ENCODE measurements around the gene HOXC11.

Gene HOXC11

DNA sequence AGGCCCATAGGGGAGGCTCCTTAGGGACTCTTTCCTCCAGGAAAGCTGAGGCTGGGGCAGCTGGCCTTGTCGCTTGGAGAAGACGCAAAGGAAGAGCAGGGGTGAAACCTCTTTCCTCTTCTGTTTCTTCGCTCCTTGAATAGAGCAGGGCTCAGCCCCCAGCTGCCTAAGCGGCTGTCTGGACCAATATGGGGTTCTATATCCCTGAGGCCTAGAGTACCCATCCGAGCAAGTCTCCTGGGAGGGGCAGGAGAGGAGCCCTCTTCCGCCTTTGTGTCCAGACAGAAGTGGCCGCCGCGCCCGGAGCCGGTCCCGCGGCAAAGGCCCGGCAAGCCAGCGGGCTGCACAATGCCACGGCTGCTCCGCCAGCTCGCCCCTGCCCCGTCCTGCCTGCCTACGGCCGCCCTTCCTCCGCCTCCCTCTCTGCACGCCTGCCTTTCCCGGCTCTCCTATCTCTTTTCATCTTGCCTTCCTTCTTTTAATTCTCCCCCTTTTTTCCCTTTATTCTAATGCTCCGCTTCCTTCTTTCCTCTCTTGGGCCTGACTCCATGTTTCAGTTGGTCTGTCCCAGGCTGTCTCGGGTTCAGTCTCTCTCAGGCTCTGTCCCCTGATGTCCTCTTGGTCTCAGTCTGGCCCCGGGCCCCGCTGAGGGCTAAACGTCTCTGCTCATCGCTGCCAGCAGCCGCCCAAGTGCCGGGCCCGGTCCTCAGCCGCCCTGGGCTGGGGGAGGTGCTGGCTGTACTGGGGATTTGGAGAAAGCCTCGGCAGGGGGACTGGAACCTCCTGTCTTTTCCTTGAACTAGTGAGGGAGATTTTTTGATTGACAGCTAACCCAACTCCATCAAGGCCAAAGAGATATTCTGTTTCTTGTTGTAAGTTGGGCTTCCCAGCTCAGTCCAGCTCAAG lies 24.5 kb downstream of the HOXC11 start:
- DNase-seq (ENCODE audit: low spot score), result no peak

- no peak for DNase-seq (ENCODE audit: low spot score)
Observed at GRCh38 chr12:53998110-53998899, 25.4 kb downstream of the HOXC11 start.

DNA sequence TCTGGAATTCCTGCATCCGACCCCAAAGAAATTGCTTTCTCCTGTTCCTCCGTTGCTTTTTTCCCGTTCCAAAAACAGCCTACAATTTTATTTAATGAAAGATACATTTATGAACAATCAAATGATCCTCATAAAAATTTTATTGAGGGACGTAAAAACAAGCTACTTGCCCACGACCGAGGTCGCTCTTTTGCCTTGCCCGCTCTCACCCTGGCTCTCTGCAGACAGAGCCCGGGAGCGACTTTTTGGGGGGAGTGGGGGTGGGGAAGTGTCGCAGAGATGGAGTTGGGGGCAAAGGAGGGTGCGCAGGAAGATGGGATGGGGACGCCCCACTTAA lies 25.9 kb downstream of the HOXC11 start:
- DNase-seq (ENCODE audit: low spot score), result no peak

GRCh38 chr12:53999559-54000115 lies 26.7 kb downstream of the HOXC11 start:
- DNase-seq (ENCODE audit: low spot score), result no peak

DNA sequence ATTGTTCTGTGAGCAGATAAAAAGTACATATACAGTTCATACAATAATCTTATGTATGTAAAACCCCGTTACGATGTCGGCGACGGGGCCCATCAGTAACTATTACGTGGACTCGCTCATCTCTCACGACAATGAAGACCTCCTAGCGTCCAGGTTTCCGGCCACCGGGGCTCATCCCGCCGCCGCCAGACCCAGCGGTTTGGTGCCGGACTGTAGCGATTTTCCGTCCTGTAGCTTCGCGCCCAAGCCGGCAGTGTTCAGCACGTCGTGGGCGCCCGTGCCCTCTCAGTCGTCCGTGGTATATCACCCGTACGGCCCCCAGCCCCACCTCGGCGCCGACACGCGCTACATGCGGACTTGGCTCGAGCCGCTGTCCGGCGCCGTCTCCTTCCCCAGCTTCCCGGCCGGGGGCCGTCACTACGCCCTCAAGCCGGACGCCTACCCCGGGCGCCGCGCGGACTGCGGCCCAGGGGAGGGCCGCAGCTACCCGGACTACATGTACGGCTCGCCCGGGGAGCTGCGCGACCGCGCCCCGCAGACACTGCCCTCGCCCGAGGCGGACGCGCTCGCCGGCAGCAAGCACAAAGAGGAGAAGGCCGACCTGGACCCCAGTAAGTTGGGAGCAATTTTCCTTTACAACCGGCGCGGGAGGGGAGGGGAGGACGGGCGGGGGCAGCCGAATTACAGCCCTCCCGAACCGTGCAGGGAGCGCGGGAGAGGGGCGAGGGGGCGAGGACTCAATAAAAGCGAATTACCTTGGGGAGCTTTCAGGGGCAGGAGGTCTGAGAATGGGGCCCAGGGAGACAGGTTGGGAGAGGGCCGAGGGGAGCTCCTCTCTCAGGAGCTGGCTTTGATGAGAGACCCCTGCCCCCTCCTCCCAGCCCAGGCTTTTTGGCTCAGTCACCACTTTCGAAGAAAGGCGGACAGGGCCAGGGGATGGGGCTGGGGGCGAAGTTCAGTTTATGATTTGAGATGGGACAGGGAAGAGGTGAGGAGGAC lies 27.5 kb downstream of the HOXC11 start, which contains the start of gene HOXC9:
TSS of gene HOXC9 (plus strand) at position 46 of the 999 bp plus-strand sequence. CDS start at position 74, 28 bp downstream.
- DNase-seq (ENCODE audit: low spot score), result no peak

GRCh38 chr12:54001283-54002187 lies 28.6 kb downstream of the HOXC11 start:
- no peak for DNase-seq (ENCODE audit: low spot score)

DNA sequence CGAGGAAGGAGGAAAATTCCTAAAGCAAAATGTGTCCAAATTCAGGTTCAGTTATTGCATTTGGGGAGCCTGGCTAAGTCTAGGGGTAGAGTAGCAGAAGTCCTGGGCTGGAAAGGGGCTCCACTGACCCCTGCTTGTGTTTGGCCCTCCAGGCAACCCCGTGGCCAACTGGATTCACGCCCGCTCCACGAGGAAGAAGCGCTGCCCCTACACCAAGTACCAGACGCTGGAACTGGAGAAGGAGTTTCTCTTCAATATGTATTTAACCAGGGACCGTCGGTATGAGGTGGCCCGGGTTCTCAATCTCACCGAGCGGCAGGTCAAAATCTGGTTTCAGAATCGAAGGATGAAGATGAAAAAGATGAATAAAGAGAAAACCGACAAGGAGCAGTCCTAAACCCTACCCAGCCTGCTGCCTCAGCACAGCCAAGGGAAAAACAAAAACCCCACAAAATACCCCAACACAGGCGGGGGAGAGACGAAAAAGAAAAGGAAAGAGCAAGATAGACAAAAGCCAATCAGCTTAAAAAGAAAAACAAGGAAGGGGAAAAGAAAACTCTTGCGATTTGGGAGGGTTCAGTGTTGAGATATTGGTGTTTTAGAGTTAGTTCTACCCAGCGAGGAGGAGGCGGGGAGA lies 29.5 kb downstream of the HOXC11 start:
- DNase-seq (ENCODE audit: low spot score), result no peak

- no peak for DNase-seq (ENCODE audit: low spot score)
Observed at GRCh38 chr12:54002915-54003389, 30.0 kb downstream of the HOXC11 start.

GRCh38 chr12:54003625-54004024 lies 30.7 kb downstream of the HOXC11 start:
- DNase-seq (ENCODE audit: low spot score), result no peak

GRCh38 chr12:54004063-54004840 lies 31.3 kb downstream of the HOXC11 start:
- DNase-seq (ENCODE audit: low spot score), result no peak

GRCh38 chr12:54004841-54005530 lies 32.1 kb downstream of the HOXC11 start:
- DNase-seq (ENCODE audit: low spot score), result no peak

- no peak for DNase-seq (ENCODE audit: low spot score)
Observed at GRCh38 chr12:54005531-54005852, 32.6 kb downstream of the HOXC11 start.

DNA sequence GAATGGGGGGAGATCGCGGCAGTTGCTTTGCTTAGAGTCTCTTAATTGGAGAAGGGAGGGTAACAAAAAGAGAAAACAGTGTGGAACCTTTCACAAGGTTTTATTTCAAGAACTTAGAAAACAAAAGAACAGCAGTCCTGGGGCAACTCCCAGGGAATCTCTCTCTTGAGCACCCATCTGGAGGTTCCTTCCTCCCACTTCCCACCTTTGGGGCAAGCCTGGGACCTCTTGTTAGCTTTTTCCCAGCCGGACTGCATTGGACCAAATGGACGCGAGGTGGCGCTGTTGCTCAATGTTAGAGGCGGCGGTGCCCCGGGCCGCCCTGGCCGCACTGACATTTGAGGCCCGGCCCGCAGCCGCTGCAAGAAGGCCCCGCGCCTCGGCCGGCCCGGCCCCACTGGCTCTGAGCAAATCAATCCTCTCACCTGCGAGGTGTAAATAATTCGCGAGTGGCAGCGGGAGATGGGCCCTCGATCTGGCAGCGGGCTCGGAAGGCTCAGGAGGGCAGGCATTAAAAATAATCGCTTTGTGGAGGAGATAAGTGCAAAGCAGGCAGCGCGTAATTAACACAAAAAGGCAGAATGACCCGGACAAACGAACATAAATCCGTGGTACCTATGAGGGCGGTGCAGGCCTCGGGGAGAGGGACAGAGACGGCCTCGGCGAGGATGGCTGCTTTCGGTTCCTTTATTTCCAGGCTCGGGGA lies 33.1 kb downstream of the HOXC11 start:
- peak; percentile 87 for DNase-seq (ENCODE audit: low spot score)

DNA sequence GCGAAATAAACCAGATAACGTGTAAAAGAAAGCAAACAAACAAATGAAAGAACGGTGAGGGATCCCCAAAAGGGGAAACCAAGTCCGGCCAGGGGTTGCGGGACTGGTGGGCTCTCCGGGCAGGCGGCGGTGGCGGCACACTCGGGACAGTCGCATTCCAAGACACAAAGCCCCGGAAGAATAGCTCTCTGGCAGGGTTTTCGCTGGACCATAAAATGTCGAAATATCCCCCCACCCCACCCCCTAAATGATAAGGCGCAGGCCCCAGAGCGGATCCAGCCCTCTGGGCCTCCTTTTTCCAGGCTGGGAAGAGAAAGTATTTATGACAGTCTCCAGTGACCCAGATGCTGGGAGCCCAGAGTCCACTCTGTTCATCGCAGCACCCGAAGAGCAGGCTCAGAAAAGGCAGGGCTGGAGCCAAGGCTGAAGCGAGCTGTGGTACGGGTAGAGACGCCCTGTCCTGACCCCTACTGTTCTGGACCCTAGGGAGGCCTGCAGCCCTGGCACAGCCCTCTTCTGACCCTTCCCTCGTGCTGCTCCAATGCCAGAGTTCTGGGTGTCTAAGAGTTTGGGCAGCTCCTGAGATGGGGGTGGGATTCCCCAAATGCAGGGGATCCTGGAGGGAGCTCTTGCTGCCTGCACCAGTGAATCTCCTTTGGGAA lies 33.8 kb downstream of the HOXC11 start:
- no peak for DNase-seq (ENCODE audit: low spot score)

- DNase-seq (ENCODE audit: low spot score), result no peak
Observed at GRCh38 chr12:54007538-54008259, 34.8 kb downstream of the HOXC11 start.

DNA sequence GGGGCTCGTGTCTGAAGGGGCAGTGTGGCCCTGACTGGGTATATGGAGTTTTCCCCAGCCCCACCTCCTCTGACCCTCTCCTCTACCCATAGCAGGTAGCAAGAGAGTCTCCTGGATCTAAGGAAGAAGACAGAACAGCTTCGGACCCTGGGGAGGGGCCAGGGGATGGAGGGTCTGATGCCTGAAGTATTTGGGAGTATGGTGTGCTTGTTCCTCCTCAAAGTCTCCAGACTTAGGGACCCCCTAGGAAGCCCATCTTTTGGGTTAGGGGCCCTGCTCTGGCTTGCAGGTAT lies 35.3 kb downstream of the HOXC11 start:
- DNase-seq (ENCODE audit: low spot score), result no peak

All from LoVo (cell line).